ENCODE data around the gene NAT14.
A peak's percentile ranks its signal among the peaks of the same experiment; 100 is the strongest.
"Not testable (repeated sequence)": the region's sequence is repeated elsewhere in the genome, so short reads cannot be mapped to it uniquely, and the experiment has no call there.

The NAT14 gene

GRCh38 chr19:55525289-55526101, 40.5 kb downstream of the NAT14 start:
- DNase-seq (no peak), ATAC-seq (no peak)
- no peak overlapping the region for H3K4me3 Mint-ChIP-seq
- H3K27ac Mint-ChIP-seq = no peak overlapping the region
- no peaks in the 10 kb centered on the region for H3K27me3 Mint-ChIP-seq
- no peaks in the 10 kb centered on the region for H3K4me1 Mint-ChIP-seq
- no peaks in the 10 kb centered on the region for H3K9me3 Mint-ChIP-seq

- Mint-ChIP-seq H3K4me3 (no peak overlapping the region), H3K4me1 (no peaks in the 10 kb centered on the region), H3K9me3 (no peaks in the 10 kb centered on the region), H3K27ac (no peak overlapping the region), H3K27me3 (no peaks in the 10 kb centered on the region)
- no peak for DNase-seq
- ATAC-seq = peak; percentile 33
Observed at GRCh38 chr19:55526216-55527196, 41.5 kb downstream of the NAT14 start.

GRCh38 chr19:55527197-55528029, 42.4 kb downstream of the NAT14 start:
- Mint-ChIP-seq H3K27ac (no peak overlapping the region), H3K4me3 (no peak overlapping the region), H3K27me3 (no peaks in the 10 kb centered on the region), H3K4me1 (no peaks in the 10 kb centered on the region), H3K9me3 (no peaks in the 10 kb centered on the region)
- DNase-seq (no peak), ATAC-seq (no peak)

GRCh38 chr19:55528030-55528803, 43.2 kb downstream of the NAT14 start:
- Mint-ChIP-seq H3K9me3 (no peaks in the 10 kb centered on the region), H3K27ac (no peak overlapping the region), H3K4me3 (no peak overlapping the region), H3K4me1 (no peaks in the 10 kb centered on the region), H3K27me3 (no peaks in the 10 kb centered on the region)
- DNase-seq = no peak
- no peak for ATAC-seq

- no peaks in the 10 kb centered on the region for H3K27me3 Mint-ChIP-seq
Observed at GRCh38 chr19:55529636-55530234, 44.7 kb downstream of the NAT14 start.

GRCh38 chr19:55530996-55531395, 46.0 kb downstream of the NAT14 start:
- H3K27ac Mint-ChIP-seq = no peak overlapping the region
- H3K9me3 Mint-ChIP-seq = no peaks in the 10 kb centered on the region
- no peaks in the 10 kb centered on the region for H3K27me3 Mint-ChIP-seq
- H3K4me1 Mint-ChIP-seq = no peaks in the 10 kb centered on the region
- DNase-seq (no peak), ATAC-seq (no peak)
- no peak overlapping the region for H3K4me3 Mint-ChIP-seq

More at GRCh38 chr19:55529636-55530234, 44.7 kb downstream of the NAT14 start:
- ATAC-seq (peak; percentile 52), DNase-seq (no peak)
- Mint-ChIP-seq H3K9me3 (no peaks in the 10 kb centered on the region), H3K4me1 (no peaks in the 10 kb centered on the region), H3K4me3 (no peak overlapping the region), H3K27ac (no peak overlapping the region)

GRCh38 chr19:55534280-55534679, 49.3 kb downstream of the NAT14 start:
- DNase-seq, H3K4me3 Mint-ChIP-seq: not testable (repeated sequence)

GRCh38 chr19:55535173-55535964, 50.4 kb downstream of the NAT14 start:
- H3K27ac Mint-ChIP-seq = no peak overlapping the region
- H3K9me3 Mint-ChIP-seq = no peaks in the 10 kb centered on the region
- no peaks in the 10 kb centered on the region for H3K4me1 Mint-ChIP-seq
- H3K4me3 Mint-ChIP-seq = no peak overlapping the region
- H3K27me3 Mint-ChIP-seq = no peaks in the 10 kb centered on the region
- DNase-seq (no peak), ATAC-seq (no peak)

More at GRCh38 chr19:55534280-55534679, 49.3 kb downstream of the NAT14 start:
- not testable (repeated sequence) for H3K4me1 Mint-ChIP-seq, ATAC-seq, H3K27me3 Mint-ChIP-seq, H3K9me3 Mint-ChIP-seq, H3K27ac Mint-ChIP-seq

GRCh38 chr19:55535965-55536350, 51.0 kb downstream of the NAT14 start:
- H3K27me3 Mint-ChIP-seq = no peaks in the 10 kb centered on the region
- DNase-seq (no peak), ATAC-seq (no peak)
- H3K9me3 Mint-ChIP-seq = no peaks in the 10 kb centered on the region
- H3K27ac Mint-ChIP-seq = no peak overlapping the region
- no peaks in the 10 kb centered on the region for H3K4me1 Mint-ChIP-seq
- no peak overlapping the region for H3K4me3 Mint-ChIP-seq

- ATAC-seq = no peak
- no peak overlapping the region for H3K4me3 Mint-ChIP-seq
- H3K27ac Mint-ChIP-seq = no peak overlapping the region
- no peak for DNase-seq
- no peaks in the 10 kb centered on the region for H3K9me3 Mint-ChIP-seq
- H3K4me1 Mint-ChIP-seq = no peaks in the 10 kb centered on the region
- H3K27me3 Mint-ChIP-seq = no peaks in the 10 kb centered on the region
Observed at GRCh38 chr19:55536366-55536765, 51.4 kb downstream of the NAT14 start.
